GM18951 (cell line): Measurements from ENCODE around the gene RTEL1.

Experiments used
- POLR2A ChIP-seq: IDR thresholded peaks from 4 replicates; pipeline ENCODE4 v1.6.1; 2011; ENCODE audit warnings: mild to moderate bottlenecking; ENCODE audit not compliant: insufficient read length, insufficient read depth; ENCODE audit errors: extremely low read depth
- in situ Hi-C: fragments of 300-500 bp; cut with MboI; formaldehyde crosslinking; loops from one replicate; pipeline ENCODE4 v1.12.0; 2022; ENCODE audit warnings: low sequenced_read_pairs, mixed read lengths, inconsistent platforms; ENCODE audit not compliant: unreplicated experiment

Gene RTEL1

GRCh38 chr20:63689046-63690002 is 31.2 kb downstream of the RTEL1 start:
- in situ Hi-C loops, result no loop called here
- TF ChIP-seq POLR2A, result no peak

DNA sequence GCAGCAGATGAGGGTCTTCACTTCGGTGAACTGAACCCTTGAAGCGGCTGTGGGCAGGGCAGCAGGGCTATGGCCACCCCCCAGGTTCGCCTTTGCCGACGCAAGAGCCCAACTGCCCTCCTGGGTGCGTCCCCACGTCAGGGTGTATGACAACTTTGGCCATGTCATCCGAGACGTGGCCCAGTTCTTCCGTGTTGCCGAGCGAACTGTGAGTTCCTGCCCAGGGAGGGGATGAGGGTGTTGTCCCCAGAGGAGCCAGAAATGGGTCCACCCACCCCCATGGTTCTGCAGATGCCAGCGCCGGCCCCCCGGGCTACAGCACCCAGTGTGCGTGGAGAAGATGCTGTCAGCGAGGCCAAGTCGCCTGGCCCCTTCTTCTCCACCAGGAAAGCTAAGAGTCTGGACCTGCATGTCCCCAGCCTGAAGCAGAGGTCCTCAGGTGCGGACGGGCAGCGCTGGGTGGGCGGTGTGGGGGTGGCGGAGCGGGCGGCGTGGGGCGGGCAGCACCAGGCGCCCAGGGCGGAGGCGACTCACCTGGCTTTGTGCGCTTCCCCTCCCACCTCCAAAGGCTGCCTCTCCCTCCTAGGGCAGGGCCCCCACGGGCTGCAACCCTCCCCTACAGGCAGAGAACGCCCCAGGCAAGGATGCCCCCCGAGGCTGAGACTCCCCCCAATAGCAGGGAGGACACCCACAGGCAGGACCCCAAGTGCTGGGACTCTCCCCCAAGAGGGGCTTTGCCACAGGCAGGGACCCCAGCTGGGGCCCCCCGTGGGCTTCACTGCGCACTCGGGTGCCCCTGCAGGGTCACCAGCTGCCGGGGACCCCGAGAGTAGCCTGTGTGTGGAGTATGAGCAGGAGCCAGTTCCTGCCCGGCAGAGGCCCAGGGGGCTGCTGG is 32.1 kb downstream of the RTEL1 start:
- TF ChIP-seq POLR2A, result no peak
- in situ Hi-C loops, result no loop called here

GRCh38 chr20:63690898-63691710 is 33.0 kb downstream of the RTEL1 start:
- TF ChIP-seq POLR2A, result no peak
- in situ Hi-C loops, result no loop called here

DNA sequence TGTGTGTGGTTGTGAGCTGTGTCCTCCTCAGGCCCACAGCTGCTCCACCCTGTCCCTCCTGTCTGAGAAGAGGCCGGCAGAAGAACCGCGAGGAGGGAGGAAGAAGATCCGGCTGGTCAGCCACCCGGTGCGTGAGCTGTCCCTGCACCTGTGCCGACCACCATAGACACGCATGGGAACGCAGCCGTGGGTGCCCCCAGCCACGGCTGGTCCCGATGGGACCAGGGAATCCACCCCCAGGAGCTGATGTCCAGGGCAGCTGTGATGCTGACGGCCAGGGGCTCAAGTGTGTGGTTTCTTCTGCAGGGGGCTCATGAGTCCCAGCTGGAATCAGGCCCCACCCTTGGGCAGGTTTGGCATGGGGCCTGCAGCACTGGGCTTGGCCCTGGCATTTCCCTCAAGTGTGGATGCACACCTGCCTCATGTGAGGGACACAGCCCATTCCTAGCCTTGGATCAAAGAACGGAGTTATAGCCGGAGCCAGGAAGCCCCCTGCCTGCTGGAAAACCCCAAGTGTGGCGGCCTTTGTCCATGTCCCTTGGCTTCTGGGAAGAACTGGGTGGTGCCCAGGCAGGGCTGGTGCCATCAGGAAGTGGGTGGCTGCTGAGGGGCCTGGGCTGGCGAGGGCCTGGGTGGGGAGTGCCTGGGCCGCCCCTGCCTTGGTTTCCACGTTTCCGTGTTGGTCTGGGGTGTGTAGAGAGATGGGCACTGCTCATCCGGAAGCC is 33.8 kb downstream of the RTEL1 start:
- in situ Hi-C loops, result no loop called here
- TF ChIP-seq POLR2A, result no peak

DNA sequence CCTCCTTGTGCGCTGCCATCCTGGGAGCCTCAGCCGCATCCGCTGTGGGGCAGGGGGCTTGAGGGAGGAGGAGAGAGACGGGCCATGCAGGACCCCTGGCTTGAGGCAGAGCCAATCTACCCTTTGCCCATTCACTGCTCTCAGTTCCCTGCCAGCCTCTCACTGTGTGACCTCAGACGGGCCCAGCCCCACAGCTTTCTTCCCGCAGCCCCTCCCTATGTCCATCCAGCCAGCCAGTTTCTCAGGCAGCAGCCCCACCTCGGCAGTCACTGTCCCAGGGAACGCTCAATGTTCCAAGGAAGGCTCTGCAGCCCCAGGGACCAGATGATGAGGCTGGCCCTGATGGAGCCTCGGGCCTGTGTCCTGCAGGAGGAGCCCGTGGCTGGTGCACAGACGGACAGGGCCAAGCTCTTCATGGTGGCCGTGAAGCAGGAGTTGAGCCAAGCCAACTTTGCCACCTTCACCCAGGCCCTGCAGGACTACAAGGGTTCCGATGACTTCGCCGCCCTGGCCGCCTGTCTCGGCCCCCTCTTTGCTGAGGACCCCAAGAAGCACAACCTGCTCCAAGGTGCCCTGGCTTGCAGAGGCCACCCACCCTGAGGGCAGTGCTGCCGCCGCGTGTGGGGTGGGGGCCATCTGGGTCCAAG is 34.4 kb downstream of the RTEL1 start:
- in situ Hi-C loops, result no loop called here
- TF ChIP-seq POLR2A, result no peak

DNA sequence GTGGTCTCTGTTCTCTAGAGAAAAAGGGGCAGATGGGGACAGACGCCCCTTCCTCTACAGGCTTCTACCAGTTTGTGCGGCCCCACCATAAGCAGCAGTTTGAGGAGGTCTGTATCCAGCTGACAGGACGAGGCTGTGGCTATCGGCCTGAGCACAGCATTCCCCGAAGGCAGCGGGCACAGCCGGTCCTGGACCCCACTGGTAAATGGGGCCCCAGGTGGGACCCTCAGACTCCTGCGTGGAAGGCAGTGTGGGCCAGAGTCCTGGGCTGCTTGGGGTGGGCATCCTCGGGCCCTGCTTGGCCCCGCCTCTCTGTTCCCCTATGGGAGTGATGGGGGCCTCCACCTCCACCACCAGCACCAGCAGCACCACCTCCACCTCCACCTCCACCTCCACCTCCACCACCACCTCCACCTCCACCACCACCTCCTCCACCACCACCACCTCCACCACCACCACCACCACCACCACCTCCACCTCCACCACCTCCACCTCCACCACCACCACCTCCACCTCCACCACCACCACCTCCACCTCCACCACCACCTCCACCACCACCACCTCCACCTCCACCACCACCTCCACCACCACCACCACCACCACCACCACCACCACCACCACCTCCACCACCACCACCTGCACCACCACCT is 35.1 kb downstream of the RTEL1 start:
- in situ Hi-C loops, result no loop called here
- TF ChIP-seq POLR2A, result no peak

DNA sequence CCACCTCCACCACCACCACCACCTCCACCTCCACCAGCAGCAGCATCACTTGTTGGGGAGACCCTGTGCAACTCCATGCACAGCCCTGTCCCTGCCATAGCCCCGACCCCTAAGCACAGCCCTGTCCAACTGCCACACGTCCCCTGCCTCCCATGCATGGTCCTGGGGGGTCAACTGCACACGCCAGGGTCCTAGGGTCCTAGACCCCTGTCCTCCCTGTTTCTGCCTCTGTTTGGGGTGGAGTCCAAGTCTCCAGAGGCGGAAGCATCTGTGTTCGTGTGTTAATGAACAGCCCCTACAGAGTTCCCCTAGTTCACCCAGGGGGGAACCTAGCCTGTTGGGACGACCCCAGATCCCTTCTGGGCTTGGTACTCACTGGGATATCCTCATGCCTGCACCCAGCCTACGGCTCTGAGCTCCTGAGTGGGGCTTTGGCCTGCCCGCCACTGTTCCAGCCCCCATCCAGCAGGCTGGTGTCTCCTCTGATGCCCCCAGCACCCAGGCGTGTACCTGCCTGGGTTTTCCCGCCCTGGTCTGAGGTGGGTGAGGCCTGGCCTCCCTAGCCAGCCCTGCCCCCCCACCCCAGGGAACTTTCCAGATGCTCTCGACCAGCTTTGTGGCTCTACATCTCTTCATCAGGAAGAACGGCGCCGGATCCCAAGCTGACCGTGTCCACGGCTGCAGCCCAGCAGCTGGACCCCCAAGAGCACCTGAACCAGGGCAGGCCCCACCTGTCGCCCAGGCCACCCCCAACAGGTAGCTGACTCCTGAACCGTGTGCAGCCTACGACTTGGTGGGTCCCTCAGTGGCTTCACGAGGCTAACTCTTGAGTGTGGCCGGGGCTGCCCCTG is 35.8 kb downstream of the RTEL1 start:
- TF ChIP-seq POLR2A, result no peak
- in situ Hi-C loops, result no loop called here

DNA sequence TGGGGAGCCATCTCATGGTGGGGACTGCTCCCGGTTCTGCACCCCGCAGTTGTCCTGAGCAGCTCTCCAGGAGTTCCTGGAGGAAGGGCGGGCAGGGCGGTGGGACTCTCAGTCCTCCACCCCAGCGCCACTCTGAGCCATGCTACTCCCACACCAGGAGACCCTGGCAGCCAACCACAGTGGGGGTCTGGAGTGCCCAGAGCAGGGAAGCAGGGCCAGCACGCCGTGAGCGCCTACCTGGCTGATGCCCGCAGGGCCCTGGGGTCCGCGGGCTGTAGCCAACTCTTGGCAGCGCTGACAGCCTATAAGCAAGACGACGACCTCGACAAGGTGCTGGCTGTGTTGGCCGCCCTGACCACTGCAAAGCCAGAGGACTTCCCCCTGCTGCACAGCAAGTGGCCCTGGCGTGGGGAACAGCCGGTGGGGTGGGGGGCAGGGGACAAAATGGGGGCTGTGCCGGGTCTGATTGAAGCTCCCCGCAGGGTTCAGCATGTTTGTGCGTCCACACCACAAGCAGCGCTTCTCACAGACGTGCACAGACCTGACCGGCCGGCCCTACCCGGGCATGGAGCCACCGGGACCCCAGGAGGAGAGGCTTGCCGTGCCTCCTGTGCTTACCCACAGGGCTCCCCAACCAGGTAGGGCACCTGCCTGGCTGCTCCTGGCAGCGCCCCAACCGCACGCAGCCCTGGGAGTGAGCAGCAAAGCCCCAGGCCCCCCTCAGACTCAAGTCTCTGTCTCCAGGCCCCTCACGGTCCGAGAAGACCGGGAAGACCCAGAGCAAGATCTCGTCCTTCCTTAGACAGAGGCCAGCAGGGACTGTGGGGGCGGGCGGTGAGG is 36.7 kb downstream of the RTEL1 start:
- in situ Hi-C loops, result no loop called here
- no peak for TF ChIP-seq POLR2A

DNA sequence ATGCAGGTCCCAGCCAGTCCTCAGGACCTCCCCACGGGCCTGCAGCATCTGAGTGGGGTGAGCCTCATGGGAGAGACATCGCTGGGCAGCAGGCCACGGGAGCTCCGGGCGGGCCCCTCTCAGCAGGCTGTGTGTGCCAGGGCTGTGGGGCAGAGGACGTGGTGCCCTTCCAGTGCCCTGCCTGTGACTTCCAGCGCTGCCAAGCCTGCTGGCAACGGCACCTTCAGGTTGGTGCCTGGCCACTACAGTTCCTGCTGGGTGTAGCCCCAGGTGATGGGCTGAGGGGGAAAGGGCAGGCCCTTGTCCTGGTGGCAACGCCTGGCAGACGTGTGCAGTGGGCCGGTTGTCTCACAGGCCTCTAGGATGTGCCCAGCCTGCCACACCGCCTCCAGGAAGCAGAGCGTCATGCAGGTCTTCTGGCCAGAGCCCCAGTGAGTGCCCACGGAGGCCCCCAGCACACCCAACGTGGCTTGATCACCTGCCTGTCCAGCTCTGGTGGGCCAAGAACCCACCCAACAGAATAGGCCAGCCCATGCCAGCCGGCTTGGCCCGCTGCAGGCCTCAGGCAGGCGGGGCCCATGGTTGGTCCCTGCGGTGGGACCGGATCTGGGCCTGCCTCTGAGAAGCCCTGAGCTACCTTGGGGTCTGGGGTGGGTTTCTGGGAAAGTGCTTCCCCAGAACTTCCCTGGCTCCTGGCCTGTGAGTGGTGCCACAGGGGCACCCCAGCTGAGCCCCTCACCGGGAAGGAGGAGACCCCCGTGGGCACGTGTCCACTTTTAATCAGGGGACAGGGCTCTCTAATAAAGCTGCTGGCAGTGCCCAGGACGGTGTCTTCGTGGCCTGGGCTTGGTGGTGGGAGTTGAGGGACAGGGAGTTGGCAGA is 37.6 kb downstream of the RTEL1 start:
- in situ Hi-C loops, result no loop called here
- TF ChIP-seq POLR2A, result no peak
